Vagina (tissue), 2 donors: ENCODE measurements around the gene MAGEL2.

Source experiments
- CTCF ChIP-seq, 3 experiments: fragments of 450-650 bp in 2 of 3; fragments of 200-600 bp in 1 of 3; sonication (generic) in 1 of 3; IDR thresholded peaks; one replicate each; pipeline ENCODE4 v1.5.1; 2017 to 2019; ENCODE audit warnings: antibody characterized with exemption in 3 of 3, mild to moderate bottlenecking in 2 of 3, moderate library complexity in 2 of 3
- POLR2AphosphoS5 ChIP-seq, 2 donors: sonication (generic); formaldehyde crosslinking; IDR thresholded peaks; one replicate each; pipeline ENCODE4 v1.9.0; 2017; ENCODE audit warnings: antibody characterized with exemption in 2 of 2, mild to moderate bottlenecking in 2 of 2, low read depth in 1 of 2; ENCODE audit not compliant: insufficient read depth in 1 of 2

- TF ChIP-seq CTCF (IDR thresholded peaks at IDR 0.05) (no peak), POLR2AphosphoS5 (IDR thresholded peaks at IDR 0.05; ENCODE audit: insufficient read depth in 1 of 2, low read depth in 1 of 2) (no peak)
These were observed 23.3 kb upstream of the MAGEL2 start for GRCh38 chr15:23670970-23671369.
